ENCODE results near the gene LTC4S. TPM values are rescaled to one million over a fixed set of nuclear protein-coding genes. Genes with fewer than 3 reads are reported as not detected.
"Not testable (repeated sequence)": the region's sequence is repeated elsewhere in the genome, so short reads cannot be mapped to it uniquely, and the experiment has no call there.

The LTC4S gene
- total RNA-seq, 1 experiment from 2014 or later, result 3.7 TPM

DNA sequence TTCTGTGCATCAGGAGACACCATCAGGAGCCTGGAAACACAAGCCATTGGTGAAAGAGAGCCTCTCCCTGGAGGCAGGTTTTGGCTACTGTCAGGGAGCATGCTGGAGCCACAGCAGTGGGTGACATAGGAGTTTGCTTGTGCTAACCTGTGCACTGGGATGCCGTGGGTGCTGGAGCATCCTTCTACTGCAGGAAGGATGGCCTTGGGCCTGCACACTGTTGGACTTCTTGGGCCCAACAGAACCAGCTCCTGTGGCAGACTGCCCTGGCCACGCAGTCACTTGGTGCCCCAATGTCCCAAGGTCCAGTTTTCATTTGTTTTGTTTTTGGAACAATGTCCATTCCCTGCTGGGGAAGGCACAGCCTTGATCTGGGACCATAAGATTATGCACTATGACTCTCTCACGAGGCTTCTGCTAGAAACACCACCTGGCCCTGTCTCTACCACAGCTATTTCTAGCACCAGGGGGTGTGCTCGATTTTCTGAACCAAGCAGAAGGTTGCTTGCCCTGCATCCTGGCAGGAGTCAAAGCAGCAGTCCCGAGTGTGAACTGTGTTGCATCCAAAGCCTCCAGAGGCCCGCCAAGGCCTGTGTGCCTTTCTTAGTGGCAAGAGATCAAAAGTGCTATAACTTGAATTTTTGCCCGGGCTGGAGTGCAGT, 5.5 kb upstream of the LTC4S start:
- H3K4me2 ChIP-seq (ENCODE audit: insufficient read depth, insufficient read length, low read length), result no peak overlapping the region
- no peak overlapping the region for H3K9ac ChIP-seq (ENCODE audit: extremely low read depth, insufficient read length, low read length)
- no peak overlapping the region for H3K27ac Mint-ChIP-seq
- no peak overlapping the region for H3K18ac ChIP-seq (ENCODE audit: insufficient read length, low read depth, low read length)
- DNase-seq, result no peak
- H2AK5ac ChIP-seq (ENCODE audit: insufficient read length, low read length), result no peak overlapping the region
- no peaks in the 10 kb centered on the region for H3K79me2 ChIP-seq (ENCODE audit: insufficient read depth, low read length)
- H3K36me3 Mint-ChIP-seq (ENCODE audit: insufficient read depth in 1 of 3, low read depth in 3 of 3), result peaks cover 2 to 4% (median 4%) of the 10 kb centered on the region in 3 experiments; a peak in 4 of 7 replicates
- peaks cover 4% of the 10 kb centered on the region in 2 experiments for H3K4me1 Mint-ChIP-seq
- H3K79me1 ChIP-seq (ENCODE audit: insufficient read depth, low read depth, low read length, poor library complexity, severe bottlenecking), result no peaks in the 10 kb centered on the region
- H3K23ac ChIP-seq (ENCODE audit: insufficient read length, low read depth, low read length), result no peak overlapping the region
- no peak overlapping the region for H3T11ph ChIP-seq (ENCODE audit: low read length)
- no peaks in the 10 kb centered on the region for H4K20me1 ChIP-seq (ENCODE audit: control insufficient read depth, insufficient read depth, insufficient read length)
- no peak overlapping the region for H3K14ac ChIP-seq (ENCODE audit: insufficient read depth, low read length)
- H3K23me2 ChIP-seq (ENCODE audit: insufficient read length, low read depth, low read length, poor library complexity, severe bottlenecking), result no peaks in the 10 kb centered on the region
- no peak overlapping the region for H2BK120ac ChIP-seq (ENCODE audit: low read depth, low read length, poor library complexity, severe bottlenecking)
- H3K9me3 Mint-ChIP-seq, result peaks cover 3 to 4% of the 10 kb centered on the region in 2 experiments
- no peak overlapping the region for H2BK15ac ChIP-seq (ENCODE audit: low read depth, low read length)
- TF ChIP-seq, protein P1, sequence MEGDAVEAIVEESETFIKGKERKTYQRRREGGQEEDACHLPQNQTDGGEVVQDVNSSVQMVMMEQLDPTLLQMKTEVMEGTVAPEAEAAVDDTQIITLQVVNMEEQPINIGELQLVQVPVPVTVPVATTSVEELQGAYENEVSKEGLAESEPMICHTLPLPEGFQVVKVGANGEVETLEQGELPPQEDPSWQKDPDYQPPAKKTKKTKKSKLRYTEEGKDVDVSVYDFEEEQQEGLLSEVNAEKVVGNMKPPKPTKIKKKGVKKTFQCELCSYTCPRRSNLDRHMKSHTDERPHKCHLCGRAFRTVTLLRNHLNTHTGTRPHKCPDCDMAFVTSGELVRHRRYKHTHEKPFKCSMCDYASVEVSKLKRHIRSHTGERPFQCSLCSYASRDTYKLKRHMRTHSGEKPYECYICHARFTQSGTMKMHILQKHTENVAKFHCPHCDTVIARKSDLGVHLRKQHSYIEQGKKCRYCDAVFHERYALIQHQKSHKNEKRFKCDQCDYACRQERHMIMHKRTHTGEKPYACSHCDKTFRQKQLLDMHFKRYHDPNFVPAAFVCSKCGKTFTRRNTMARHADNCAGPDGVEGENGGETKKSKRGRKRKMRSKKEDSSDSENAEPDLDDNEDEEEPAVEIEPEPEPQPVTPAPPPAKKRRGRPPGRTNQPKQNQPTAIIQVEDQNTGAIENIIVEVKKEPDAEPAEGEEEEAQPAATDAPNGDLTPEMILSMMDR (conservative IDR thresholded peaks at IDR 0.05), result no peak
- H3K9me3 ChIP-seq (ENCODE audit: control insufficient read depth, low read depth, low read length), result no peaks in the 10 kb centered on the region
- H3K27me3 ChIP-seq (ENCODE audit: insufficient read depth, low read length), result no peaks in the 10 kb centered on the region
- H3K27ac ChIP-seq (ENCODE audit: insufficient read length, low read depth, low read length), result no peak overlapping the region
- no peak overlapping the region for H3K4ac ChIP-seq (ENCODE audit: low read depth, low read length)
- no peak overlapping the region for H3K4me3 Mint-ChIP-seq
- H3K27me3 Mint-ChIP-seq (ENCODE audit: low read depth), result peaks cover 10% of the 10 kb centered on the region
- no peak overlapping the region for H4K5ac ChIP-seq (ENCODE audit: insufficient read length, low read depth, low read length)
- H3K56ac ChIP-seq (ENCODE audit: insufficient read length, low read depth, low read length), result no peak overlapping the region
- H2BK12ac ChIP-seq (ENCODE audit: insufficient read length, low read depth, low read length), result no peak overlapping the region
- no peak overlapping the region for H4K91ac ChIP-seq (ENCODE audit: insufficient read length, low read depth, low read length)
- no peak overlapping the region for H2BK5ac ChIP-seq (ENCODE audit: insufficient read length, low read length)
- no CpG with 5 or more reads among the region's 7 CpGs for WGBS (ENCODE audit: extremely low coverage, insufficient read length, low lambda C conversion rate)
- H2AFZ ChIP-seq (ENCODE audit: low read length), result no peak overlapping the region
- H3K4me1 ChIP-seq (ENCODE audit: insufficient read depth, low read length), result no peaks in the 10 kb centered on the region
- H4K8ac ChIP-seq (replicated peaks; ENCODE audit: insufficient read length, low read depth, low read length), result no peak overlapping the region
- H2BK20ac ChIP-seq (ENCODE audit: low read depth, low read length, poor library complexity, severe bottlenecking), result no peak overlapping the region

DNA sequence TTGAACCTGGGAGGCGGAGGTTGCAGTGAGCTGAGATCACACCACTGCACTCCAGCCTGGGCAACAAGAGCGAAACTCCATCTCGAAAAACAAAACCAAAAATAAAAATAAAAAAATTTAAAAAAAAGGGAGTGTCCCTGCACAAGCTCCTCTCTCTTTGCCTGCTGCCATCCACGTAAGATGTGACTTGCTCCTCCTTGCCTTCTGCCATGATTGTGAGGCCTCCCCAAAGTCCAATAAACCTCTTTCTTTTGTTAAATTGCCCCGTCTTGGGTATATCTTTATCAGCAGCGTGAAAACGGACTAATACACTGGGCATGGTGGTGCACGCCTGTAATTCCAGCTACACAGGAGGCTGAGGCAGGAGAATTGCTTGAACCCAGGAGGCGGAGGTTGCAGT, 4.5 kb upstream of the LTC4S start:
- H3K27me3 ChIP-seq (ENCODE audit: insufficient read depth, low read length); H2BK5ac ChIP-seq (ENCODE audit: insufficient read length, low read length); H3K18ac ChIP-seq (ENCODE audit: insufficient read length, low read depth, low read length); H2AK5ac ChIP-seq (ENCODE audit: insufficient read length, low read length); H3K79me1 ChIP-seq (ENCODE audit: insufficient read depth, low read depth, low read length, poor library complexity, severe bottlenecking); H3K4ac ChIP-seq (ENCODE audit: low read depth, low read length); H2BK20ac ChIP-seq (ENCODE audit: low read depth, low read length, poor library complexity, severe bottlenecking); H4K5ac ChIP-seq (ENCODE audit: insufficient read length, low read depth, low read length); H2AFZ ChIP-seq (ENCODE audit: low read length); H3K9me3 ChIP-seq (ENCODE audit: control insufficient read depth, low read depth, low read length); H3K79me2 ChIP-seq (ENCODE audit: insufficient read depth, low read length); H3K23ac ChIP-seq (ENCODE audit: insufficient read length, low read depth, low read length); H2BK120ac ChIP-seq (ENCODE audit: low read depth, low read length, poor library complexity, severe bottlenecking); H3K9me3 Mint-ChIP-seq; H3K36me3 Mint-ChIP-seq (ENCODE audit: insufficient read depth in 1 of 3, low read depth in 3 of 3); H3K14ac ChIP-seq (ENCODE audit: insufficient read depth, low read length); H2BK12ac ChIP-seq (ENCODE audit: insufficient read length, low read depth, low read length); H3K9ac ChIP-seq (ENCODE audit: extremely low read depth, insufficient read length, low read length); H3K4me1 ChIP-seq (ENCODE audit: insufficient read depth, low read length); H3K27me3 Mint-ChIP-seq (ENCODE audit: low read depth); H3K27ac Mint-ChIP-seq; H2BK15ac ChIP-seq (ENCODE audit: low read depth, low read length); DNase-seq; H3K23me2 ChIP-seq (ENCODE audit: insufficient read length, low read depth, low read length, poor library complexity, severe bottlenecking); H3K4me2 ChIP-seq (ENCODE audit: insufficient read depth, insufficient read length, low read length); H3K56ac ChIP-seq (ENCODE audit: insufficient read length, low read depth, low read length); H3K4me3 Mint-ChIP-seq; H4K8ac ChIP-seq (replicated peaks; ENCODE audit: insufficient read length, low read depth, low read length); H3K27ac ChIP-seq (ENCODE audit: insufficient read length, low read depth, low read length); H4K91ac ChIP-seq (ENCODE audit: insufficient read length, low read depth, low read length); H3T11ph ChIP-seq (ENCODE audit: low read length); H4K20me1 ChIP-seq (ENCODE audit: control insufficient read depth, insufficient read depth, insufficient read length): not testable (repeated sequence)
- peaks cover 7 to 10% of the 10 kb centered on the region in 2 experiments for H3K4me1 Mint-ChIP-seq
- WGBS (ENCODE audit: extremely low coverage, insufficient read length, low lambda C conversion rate), result no CpG with 5 or more reads among the region's 9 CpGs

All from H9 (cell line).